Panc1 (cell line): ENCODE results near the gene TTLL6. TPM values are rescaled to one million over a fixed set of nuclear protein-coding genes. Genes with fewer than 3 reads are reported as not detected.

Experiments
- ATAC-seq: fragments of 200-7000 bp; cut with Tn5 transposase; 2 replicates; pipeline ENCODE4 v1.9.1; 2020; ENCODE audit warnings: mild to moderate bottlenecking, moderate library complexity
- BruUV-seq: library from RNA; stranded (reverse); fragments of 400-500 nt; replicated peaks from 2 replicates; lab custom pipeline; 2021; lab: Mats Ljungman, UMichigan
- CTCF ChIA-PET: fragments of 300-600 bp; sonication (Branson Sonifier 250); formaldehyde crosslinking; loops from one replicate; lab custom pipeline; 2022; ENCODE audit warnings: antibody characterized with exemption; lab: Charles Lee
- POLR2A ChIA-PET: fragments of 300-600 bp; sonication (Branson Sonifier 250); formaldehyde crosslinking; loops from one replicate; lab custom pipeline; 2022; ENCODE audit warnings: antibody characterized with exemption; lab: Charles Lee
- DNase-seq: peaks from one replicate; pipeline ENCODE4 v3.0.0-alpha.2; 2010; ENCODE audit warnings: low read depth, low spot score
- H3K27ac ChIP-seq: 2 replicates; pipeline ENCODE4 v1.5.1; 2011; ENCODE audit warnings: mild to moderate bottlenecking, low read length, inconsistent platforms
- H3K27me3 ChIP-seq: fragments of 200-500 bp; sonication (Bioruptor generic); 2 replicates; pipeline ENCODE4 v1.6.0; 2014; ENCODE audit warnings: low read length, inconsistent platforms; ENCODE audit not compliant: control insufficient read depth, insufficient read depth
- H3K36me3 ChIP-seq: fragments of 200-500 bp; sonication (Bioruptor generic); 2 replicates; pipeline ENCODE4 v1.5.1; 2014; ENCODE audit warnings: inconsistent platforms, mild to moderate bottlenecking, low read length, moderate library complexity; ENCODE audit not compliant: control insufficient read depth, insufficient read depth
- H3K4me1 ChIP-seq: 2 replicates; pipeline ENCODE4 v1.5.1; 2011; ENCODE audit warnings: inconsistent platforms, mild to moderate bottlenecking, low read length, moderate library complexity; ENCODE audit not compliant: control insufficient read depth, insufficient read depth
- H3K4me3 ChIP-seq, 2 experiments: 2 replicates each; pipeline ENCODE4 v1.5.1; 2011 to 2012; ENCODE audit warnings: low read depth in 2 of 2, low read length in 2 of 2, mild to moderate bottlenecking in 2 of 2, inconsistent platforms in 1 of 2, moderate library complexity in 1 of 2
- H3K9me3 ChIP-seq: fragments of 200-500 bp; sonication (Bioruptor generic); 2 replicates; pipeline ENCODE4 v1.5.1; 2014; ENCODE audit warnings: low read depth, mild to moderate bottlenecking, inconsistent platforms, low read length, moderate library complexity; ENCODE audit not compliant: control insufficient read depth, insufficient read depth
- CTCF ChIP-seq: fragments of 450-650 bp; IDR thresholded peaks from 2 replicates; pipeline ENCODE4 v1.5.1; 2017; ENCODE audit warnings: mild to moderate bottlenecking
- POLR2AphosphoS5 ChIP-seq: IDR thresholded peaks from 2 replicates; pipeline ENCODE4 v1.6.1; 2012; ENCODE audit warnings: mild to moderate bottlenecking, low read depth, low read length, moderate library complexity
- REST ChIP-seq, 2 experiments: IDR thresholded peaks; 2 replicates each; pipeline ENCODE4 v1.6.1; 2011 to 2012; ENCODE audit warnings: low read depth in 2 of 2, control low read depth in 1 of 2, low read length in 1 of 2, mild to moderate bottlenecking in 1 of 2, moderate library complexity in 1 of 2; ENCODE audit not compliant: insufficient read depth in 1 of 2
- SIN3A ChIP-seq: IDR thresholded peaks from 2 replicates; pipeline ENCODE4 v1.6.1; 2012; ENCODE audit warnings: low read depth, mild to moderate bottlenecking, low read length, moderate library complexity, borderline replicate concordance; ENCODE audit not compliant: insufficient read depth
- TCF7L2 ChIP-seq: IDR thresholded peaks from 2 replicates; pipeline ENCODE4 v1.6.1; 2011; ENCODE audit warnings: mild to moderate bottlenecking, low read depth, low read length, inconsistent platforms
- in situ Hi-C: cut with HindIII; loops from 2 replicates; pipeline ENCODE4 v1.10.0; 2016; ENCODE audit warnings: low sequenced_read_pairs, low pct_unique_long_range_greater_than_20kb
- intact Hi-C: fragments of 100-400 bp; cut with micrococcal nuclease; formaldehyde crosslinking; loops from one replicate; pipeline ENCODE4 v1.10.0; 2022; ENCODE audit not compliant: unreplicated experiment
- total RNA-seq: library from RNA; stranded (reverse); gene quantifications from one replicate; pipeline ENCODE4 v1.2.1, GENCODE V29; 2021; ENCODE audit not compliant: unreplicated experiment

Gene TTLL6
- total RNA-seq, 1 experiment from 2014 or later: 2.5 TPM

- CTCF ChIA-PET: interaction anchor here (1.0 to 1.1 kb wide), 2 partner anchors 87 to 139 kb away, joined by 3 to 4 read pairs; no protein-coding TSS in a partner anchor
- Histone ChIP-seq H3K4me1 (no peaks in the 10 kb centered on the region), H3K27me3 (peaks cover 4% of the 10 kb centered on the region; the same call in 1 of the 2 replicates), H3K36me3 (no peaks in the 10 kb centered on the region), H3K4me3 (no peak overlapping the region), H3K27ac (no peak overlapping the region), H3K9me3 (no peaks in the 10 kb centered on the region)
- ATAC-seq (no peak), DNase-seq (no peak)
- POLR2A ChIA-PET: no interaction called here
- in situ Hi-C loops: no loop called here
- intact Hi-C loops: no loop called here
- no TSS peak for BruUV-seq
- TF ChIP-seq TCF7L2: no peak
- no peak for TF ChIP-seq REST (IDR thresholded peaks at IDR 0.05; ENCODE audit: insufficient read depth in 1 of 2, low read depth in 2 of 2, low read length in 1 of 2)
- no peak for TF ChIP-seq CTCF
- TF ChIP-seq POLR2AphosphoS5: no peak
- no peak for TF ChIP-seq SIN3A
Observed at GRCh38 chr17:48745381-48746275, 71.4 kb downstream of the TTLL6 start.

GRCh38 chr17:48740537-48740936, 76.5 kb downstream of the TTLL6 start:
- no peak overlapping the region for H3K27ac ChIP-seq
- CTCF ChIA-PET: interaction anchor here (0.6 to 1.0 kb wide), 5 partner anchors 16 to 152 kb away, joined by 3 to 7 read pairs (median 6); partner anchors contain the start of gene ATP5MC1
- H3K4me3 ChIP-seq: no peak overlapping the region

More at GRCh38 chr17:48740537-48740936, 76.5 kb downstream of the TTLL6 start:
- POLR2A ChIA-PET: interaction anchor here (0.5 to 0.6 kb wide), 2 partner anchors 92 to 114 kb away, joined by 4 to 8 read pairs; partner anchors contain the start of gene HOXB9
- ATAC-seq (no peak), DNase-seq (no peak)
- no TSS peak for BruUV-seq
- Histone ChIP-seq H3K36me3 (no peaks in the 10 kb centered on the region), H3K27me3 (no peaks in the 10 kb centered on the region; the same call in 1 of the 2 replicates), H3K9me3 (no peaks in the 10 kb centered on the region), H3K4me1 (no peaks in the 10 kb centered on the region)
- intact Hi-C loops: no loop called here
- TF ChIP-seq POLR2AphosphoS5 (no peak), TCF7L2 (no peak), SIN3A (no peak), CTCF (no peak), REST (IDR thresholded peaks at IDR 0.05; ENCODE audit: insufficient read depth in 1 of 2, low read depth in 2 of 2, low read length in 1 of 2) (no peak)
- in situ Hi-C loops: no loop called here
